NCI-H82 treated with DMSO at 0.1 percent for 48 hours (cell line): Measurements from ENCODE around the gene IFNL3.

Source experiments
- DNase-seq: peaks from one replicate; lab custom pipeline; 2025; ENCODE audit not compliant: unreplicated experiment; lab: John Stamatoyannopoulos, UW

The IFNL3 gene

GRCh38 chr19:39194832-39195542 lies 49.8 kb downstream of the IFNL3 start:
- no peak for DNase-seq

GRCh38 chr19:39193803-39194202 lies 51.0 kb downstream of the IFNL3 start:
- DNase-seq: no peak
